SH-SY5Y (cell line): ENCODE measurements around the gene CFAP70.

Experiments used
- GATA2 ChIP-seq: IDR thresholded peaks from 2 replicates; pipeline ENCODE4 v1.6.1; 2011; ENCODE audit warnings: mild to moderate bottlenecking, low read depth, low read length
- GATA3 ChIP-seq: IDR thresholded peaks from 2 replicates; pipeline ENCODE4 v1.6.1; 2011; ENCODE audit warnings: low read depth, mild to moderate bottlenecking, low read length, moderate library complexity

CFAP70 gene

DNA sequence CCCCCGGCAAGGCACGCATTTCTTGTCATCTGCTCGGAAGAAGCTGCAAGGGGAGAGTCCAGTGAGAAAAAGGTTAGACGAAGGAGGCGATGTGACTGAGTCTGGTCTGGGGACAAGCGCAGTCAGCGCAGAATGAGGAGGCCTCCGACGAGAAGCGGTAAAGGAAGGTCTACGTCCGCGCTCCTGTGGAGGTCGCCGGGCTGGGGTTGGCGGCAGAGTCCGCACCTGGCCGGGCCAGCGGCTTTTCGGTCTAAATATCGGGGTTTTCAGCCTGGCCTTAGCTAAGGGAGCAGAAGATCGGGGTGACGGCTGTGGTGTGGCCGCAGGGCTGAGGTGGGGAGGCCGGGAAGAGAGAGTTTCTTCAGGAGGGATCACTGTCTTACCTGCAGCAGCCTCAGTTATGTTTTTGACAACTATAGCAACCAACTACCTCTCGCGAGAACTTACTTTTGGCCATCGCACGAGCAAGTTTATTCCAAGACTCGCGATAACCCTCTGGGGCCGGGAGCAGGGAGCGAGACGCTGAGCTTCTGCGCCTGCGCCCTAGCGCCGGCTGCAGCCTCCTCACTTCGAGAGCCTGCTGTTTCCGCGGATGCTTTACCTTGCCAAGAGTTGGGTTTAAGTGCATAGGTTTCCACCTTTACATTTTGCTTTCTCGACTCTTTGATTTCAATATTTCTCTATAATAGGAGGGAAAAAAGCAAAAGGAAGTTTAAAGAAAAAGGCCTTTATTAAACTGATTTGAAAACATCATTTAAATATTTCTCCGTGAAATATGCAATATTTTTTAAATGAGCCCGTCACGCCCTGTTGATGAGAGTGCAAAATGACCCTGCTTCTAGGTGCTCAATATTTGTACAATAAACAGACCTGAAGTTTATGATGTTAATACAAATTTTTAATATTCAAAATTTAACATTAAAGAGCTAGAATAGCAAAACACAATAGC, at the start of gene CFAP70:
Gene CFAP70 (minus strand): TSS at position 534 of the 949 bp plus-strand sequence. CDS start 4,068 bp downstream, outside the sequence.
- TF ChIP-seq GATA3: no peak

DNA sequence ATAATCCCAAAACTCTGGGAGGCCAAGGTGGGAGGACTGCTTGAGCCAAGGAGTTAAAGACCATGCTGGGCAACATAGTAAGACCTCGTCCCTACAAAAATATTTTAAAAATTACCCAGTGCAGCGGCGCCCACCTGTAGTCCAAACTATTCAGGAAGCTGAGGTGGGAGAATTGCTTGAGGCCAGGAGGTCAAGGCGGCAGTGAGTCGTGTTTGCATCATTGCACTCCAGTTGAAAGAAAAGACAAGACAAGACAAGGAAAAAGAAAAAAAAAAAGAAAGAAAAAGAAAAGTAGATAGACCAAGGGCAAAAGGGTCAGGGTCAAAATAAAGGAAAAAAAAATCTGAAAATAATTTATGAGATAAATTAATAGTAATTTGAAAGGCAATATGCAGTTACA, 49.4 kb upstream of the CFAP70 start:
- TF ChIP-seq GATA3 (no peak), GATA2 (no peak)

- no peak for TF ChIP-seq GATA2
- no peak for TF ChIP-seq GATA3
These were observed 48.8 kb upstream of the CFAP70 start for GRCh38 chr10:73407495-73407894.

GRCh38 chr10:73406846-73407245, 48.2 kb upstream of the CFAP70 start:
- no peak for TF ChIP-seq GATA2
- no peak for TF ChIP-seq GATA3

GRCh38 chr10:73405556-73405955, 46.9 kb upstream of the CFAP70 start:
- no peak for TF ChIP-seq GATA2
- no peak for TF ChIP-seq GATA3

- TF ChIP-seq GATA3: no peak
These were observed 46.0 kb upstream of the CFAP70 start for GRCh38 chr10:73404690-73405089.

DNA sequence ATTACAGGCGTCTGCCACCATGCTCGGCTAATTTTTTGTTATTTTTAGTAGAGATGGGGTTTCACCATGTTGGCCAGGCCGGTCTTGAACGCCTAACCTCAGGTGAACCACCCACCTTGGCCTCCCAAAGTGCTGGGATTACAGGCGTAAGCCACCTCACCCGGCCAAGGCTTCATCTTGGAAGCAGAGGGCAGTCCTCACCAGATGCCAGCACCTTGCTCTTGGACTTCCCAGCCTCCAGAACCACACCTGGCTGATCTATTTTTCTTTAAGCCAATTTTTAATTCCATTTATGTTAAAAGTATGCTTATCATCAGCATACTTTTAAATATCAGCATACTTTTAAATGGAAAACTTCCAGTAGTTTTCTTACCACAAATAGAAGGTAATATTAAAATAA, 43.0 kb upstream of the CFAP70 start:
- TF ChIP-seq GATA3: no peak

DNA sequence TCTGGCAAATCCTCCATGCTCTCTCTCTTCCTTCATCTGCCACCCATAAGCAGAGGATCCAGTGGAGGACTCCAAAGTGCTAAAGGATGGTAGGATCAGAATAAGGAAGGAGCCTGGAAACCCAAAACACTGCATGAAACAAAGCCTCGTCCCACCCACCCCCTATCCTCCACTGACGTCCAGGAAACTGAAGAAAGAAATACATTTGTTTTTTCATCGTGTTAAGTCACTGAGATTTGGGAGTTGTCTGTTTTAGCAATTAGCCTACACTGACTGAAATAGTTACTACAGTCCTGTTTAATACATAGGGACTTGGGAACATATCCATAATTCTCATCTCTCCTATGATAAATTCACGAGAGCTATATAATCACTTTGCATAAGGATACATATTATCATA, 40.4 kb upstream of the CFAP70 start:
- TF ChIP-seq GATA3 (no peak), GATA2 (no peak)

DNA sequence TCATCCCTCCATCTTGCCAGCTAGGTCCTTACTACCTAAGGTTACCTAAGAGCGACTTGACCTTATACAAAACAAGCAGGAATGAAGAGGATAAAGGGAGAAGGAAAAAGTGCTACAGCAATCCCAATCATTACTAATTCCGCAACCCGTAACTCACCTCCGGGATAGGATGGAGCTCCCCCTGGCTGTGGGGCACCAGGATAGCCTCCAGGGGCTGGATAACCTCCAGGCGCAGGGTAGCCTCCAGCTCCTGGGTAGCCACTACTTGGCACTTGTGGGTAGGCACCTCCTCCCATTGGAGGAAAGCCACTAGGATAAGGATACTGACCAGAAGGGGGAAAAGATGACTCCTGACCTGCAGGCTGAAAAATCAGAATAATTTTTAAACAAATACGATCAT, 39.4 kb upstream of the CFAP70 start:
- TF ChIP-seq GATA3 (no peak), GATA2 (no peak)

- TF ChIP-seq GATA2 (no peak), GATA3 (no peak)
These were observed 29.6 kb upstream of the CFAP70 start for GRCh38 chr10:73388228-73388627.

- no peak for TF ChIP-seq GATA2
- no peak for TF ChIP-seq GATA3
These were observed 27.9 kb upstream of the CFAP70 start for GRCh38 chr10:73386583-73386982.

DNA sequence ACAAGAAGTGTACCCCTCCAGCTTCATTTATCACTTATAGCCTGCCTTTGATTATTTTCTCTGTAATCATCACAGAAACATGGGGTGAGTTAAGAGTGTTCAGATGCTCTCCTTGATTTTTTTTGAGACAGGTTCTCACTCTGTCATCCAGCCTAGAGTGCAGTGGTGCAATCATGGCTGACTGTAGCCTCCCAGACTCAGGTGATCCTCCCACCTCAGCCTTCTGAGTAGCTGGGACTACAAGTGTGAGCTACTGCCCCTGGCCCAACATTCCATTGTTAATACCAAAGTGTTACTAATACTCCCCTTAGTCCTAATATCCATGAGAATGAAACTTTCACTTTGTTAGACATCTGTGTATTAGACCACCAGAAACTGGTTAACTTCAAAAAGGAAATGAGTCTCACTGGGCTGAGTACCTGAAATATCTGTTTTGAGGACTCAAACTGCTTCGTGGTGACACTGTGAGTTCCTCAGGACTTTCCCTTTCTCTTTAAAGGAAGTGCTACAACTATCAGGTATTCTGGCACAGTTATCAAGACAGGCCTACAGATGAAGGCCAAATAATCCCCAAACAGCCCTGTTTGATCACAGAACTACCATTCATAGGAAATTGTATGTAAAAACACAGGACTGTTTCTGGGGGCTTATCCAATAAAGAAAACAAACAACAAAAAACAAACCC, 20.5 kb upstream of the CFAP70 start:
- TF ChIP-seq GATA3 (no peak), GATA2 (no peak)

DNA sequence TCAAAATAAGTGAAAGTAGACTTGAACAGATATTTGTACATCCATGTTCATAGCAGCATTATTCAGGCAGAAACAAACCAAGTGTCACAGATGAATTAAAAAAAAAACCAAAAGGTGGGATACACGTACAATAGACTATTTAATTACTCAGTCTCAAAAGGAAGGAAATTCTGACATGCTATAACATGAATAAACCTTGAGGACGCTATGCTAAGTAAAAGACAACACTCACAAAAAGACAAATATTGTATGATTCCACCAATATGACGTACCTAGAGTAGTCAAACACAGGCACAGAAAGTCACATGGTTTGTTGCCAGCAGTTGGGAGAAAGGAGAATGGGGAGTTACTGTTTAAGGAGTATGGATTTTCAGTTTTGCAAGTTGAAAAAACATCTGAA, 18.0 kb upstream of the CFAP70 start:
- TF ChIP-seq GATA2 (no peak), GATA3 (no peak)

GRCh38 chr10:73368238-73368637, 9.6 kb upstream of the CFAP70 start:
- no peak for TF ChIP-seq GATA2
- TF ChIP-seq GATA3: no peak
